Measurements from ENCODE around the gene SGMS1. TPM values are rescaled to one million over a fixed set of nuclear protein-coding genes. Genes with fewer than 3 reads are reported as not detected.

The SGMS1 gene
- total RNA-seq, 1 experiment from 2014 or later: 34.5 TPM

DNA sequence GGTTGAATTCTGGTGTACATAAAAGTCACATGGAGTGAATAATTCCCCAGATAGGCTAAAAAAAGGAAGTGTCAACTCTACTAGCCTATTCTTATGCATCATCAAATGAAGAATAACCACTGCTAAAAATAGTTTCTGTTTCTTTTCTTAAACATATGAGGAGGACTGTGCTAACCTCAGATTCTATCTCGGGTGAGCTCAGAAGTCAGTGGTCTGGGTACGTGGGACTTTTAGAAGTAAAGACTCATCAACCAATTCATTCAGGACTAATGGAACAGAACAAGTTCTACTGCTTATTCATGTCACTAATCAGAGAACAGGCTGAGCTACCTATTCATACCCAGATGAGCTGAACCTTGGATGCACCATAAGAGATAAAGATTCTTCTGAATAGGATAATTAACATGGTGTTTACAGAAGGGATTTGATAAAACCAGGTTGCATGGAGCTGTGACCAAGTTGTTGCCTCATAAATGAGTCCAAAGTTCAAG, 362.9 kb downstream of the SGMS1 start:
- CTCF ChIA-PET: no interaction called here
- no peak for DNase-seq
- no peaks in the 10 kb centered on the region for H3K9me3 Mint-ChIP-seq (ENCODE audit: low read depth, unreplicated experiment)
- TF ChIP-seq, protein P1, sequence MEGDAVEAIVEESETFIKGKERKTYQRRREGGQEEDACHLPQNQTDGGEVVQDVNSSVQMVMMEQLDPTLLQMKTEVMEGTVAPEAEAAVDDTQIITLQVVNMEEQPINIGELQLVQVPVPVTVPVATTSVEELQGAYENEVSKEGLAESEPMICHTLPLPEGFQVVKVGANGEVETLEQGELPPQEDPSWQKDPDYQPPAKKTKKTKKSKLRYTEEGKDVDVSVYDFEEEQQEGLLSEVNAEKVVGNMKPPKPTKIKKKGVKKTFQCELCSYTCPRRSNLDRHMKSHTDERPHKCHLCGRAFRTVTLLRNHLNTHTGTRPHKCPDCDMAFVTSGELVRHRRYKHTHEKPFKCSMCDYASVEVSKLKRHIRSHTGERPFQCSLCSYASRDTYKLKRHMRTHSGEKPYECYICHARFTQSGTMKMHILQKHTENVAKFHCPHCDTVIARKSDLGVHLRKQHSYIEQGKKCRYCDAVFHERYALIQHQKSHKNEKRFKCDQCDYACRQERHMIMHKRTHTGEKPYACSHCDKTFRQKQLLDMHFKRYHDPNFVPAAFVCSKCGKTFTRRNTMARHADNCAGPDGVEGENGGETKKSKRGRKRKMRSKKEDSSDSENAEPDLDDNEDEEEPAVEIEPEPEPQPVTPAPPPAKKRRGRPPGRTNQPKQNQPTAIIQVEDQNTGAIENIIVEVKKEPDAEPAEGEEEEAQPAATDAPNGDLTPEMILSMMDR (IDR thresholded peaks at IDR 0.05; ENCODE audit: unreplicated experiment): no peak
- H3K27ac Mint-ChIP-seq (ENCODE audit: unreplicated experiment): no peak overlapping the region
- peaks cover 76% of the 10 kb centered on the region for H3K27me3 Mint-ChIP-seq (ENCODE audit: unreplicated experiment)
- H3K4me1 Mint-ChIP-seq (ENCODE audit: low read depth, unreplicated experiment): no peaks in the 10 kb centered on the region
- intact Hi-C loops (cut with micrococcal nuclease; ENCODE audit: unreplicated experiment): no loop called here
- H3K36me3 Mint-ChIP-seq (ENCODE audit: insufficient read depth, unreplicated experiment): no peaks in the 10 kb centered on the region
- H3K4me3 Mint-ChIP-seq (ENCODE audit: low read depth, unreplicated experiment): no peak overlapping the region
- no TSS peak for BruUV-seq (replicated peaks)

Other genes with a start within 250 kb of the SGMS1 start
- gene ASAH2B, start 116.0 kb upstream of the SGMS1 start, total RNA-seq (2022): 4.1 and 5.4 TPM in 2 replicates